Fibroblast of lung (primary cell): ENCODE measurements around the gene PHLDA1.

Source experiments
- CTCF ChIP-seq, 2 donors: IDR thresholded peaks in 1 of 2; conservative IDR thresholded peaks in 1 of 2; 1 replicate in 1 of 2; 2 replicates in 1 of 2; pipeline ENCODE4 v1.5.1; 2011 to 2012; ENCODE audit warnings: low read length in 2 of 2, control low read depth in 1 of 2, inconsistent platforms in 1 of 2, low read depth in 1 of 2, mild to moderate bottlenecking in 1 of 2
- EZH2 ChIP-seq: IDR thresholded peaks from 2 replicates; pipeline ENCODE4 v1.5.1; 2012; ENCODE audit warnings: low read length, control low read depth, mild to moderate bottlenecking; ENCODE audit errors: missing control alignments

GRCh38 chr12:76008428-76008827 lies 23.1 kb downstream of the PHLDA1 start:
- TF ChIP-seq CTCF (conservative IDR thresholded peaks at IDR 0.05 in 1 of 2, IDR thresholded peaks at IDR 0.05 in 1 of 2; ENCODE audit: low read depth in 1 of 2, low read length in 2 of 2) (no peak), EZH2 (no peak)
